ENCODE measurements around the gene FNDC3A.
A peak's percentile ranks its signal among the peaks of the same experiment; 100 is the strongest.

The FNDC3A gene

DNA sequence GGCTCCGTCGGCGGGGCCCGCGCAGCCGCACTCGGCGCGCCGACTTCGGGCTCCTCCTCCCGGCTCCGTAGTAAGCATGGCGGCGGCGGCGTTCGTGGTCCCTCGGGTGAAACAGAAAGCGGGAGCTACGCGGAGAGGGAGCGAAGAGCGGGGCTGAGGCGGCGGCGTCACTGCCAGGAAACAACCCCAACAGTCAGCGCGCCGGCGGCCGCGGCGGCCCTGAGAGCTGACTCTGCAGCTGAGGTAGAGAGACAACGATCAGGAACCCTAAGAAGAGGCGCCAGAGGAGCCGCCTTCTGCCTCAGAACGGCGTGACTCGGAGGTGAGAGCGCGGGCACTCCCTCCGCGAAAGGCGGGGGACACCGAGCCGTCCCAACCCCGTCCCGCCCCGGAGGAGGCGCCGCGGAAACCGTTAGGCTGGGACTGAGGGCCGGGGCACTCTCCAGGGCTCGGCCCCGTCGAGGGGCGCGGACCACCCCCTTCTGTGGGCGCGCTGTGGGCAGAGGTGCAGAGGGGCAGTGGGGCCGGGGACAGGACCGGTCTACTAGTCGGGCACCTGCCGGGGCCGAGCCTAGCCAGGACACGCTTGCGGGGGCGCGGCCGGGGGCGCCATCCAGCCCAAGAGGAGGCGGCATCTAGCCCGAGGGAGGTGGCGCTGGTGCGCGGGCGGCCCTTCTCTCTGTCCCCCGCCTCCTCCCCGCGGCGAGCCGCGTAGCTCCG is at the start of gene FNDC3A:
FNDC3A (plus strand) TSS at position 57 of the 720 bp plus-strand sequence. CDS start 30,279 bp downstream, outside the sequence.
- DNase-seq, result peak; percentile 78

DNA sequence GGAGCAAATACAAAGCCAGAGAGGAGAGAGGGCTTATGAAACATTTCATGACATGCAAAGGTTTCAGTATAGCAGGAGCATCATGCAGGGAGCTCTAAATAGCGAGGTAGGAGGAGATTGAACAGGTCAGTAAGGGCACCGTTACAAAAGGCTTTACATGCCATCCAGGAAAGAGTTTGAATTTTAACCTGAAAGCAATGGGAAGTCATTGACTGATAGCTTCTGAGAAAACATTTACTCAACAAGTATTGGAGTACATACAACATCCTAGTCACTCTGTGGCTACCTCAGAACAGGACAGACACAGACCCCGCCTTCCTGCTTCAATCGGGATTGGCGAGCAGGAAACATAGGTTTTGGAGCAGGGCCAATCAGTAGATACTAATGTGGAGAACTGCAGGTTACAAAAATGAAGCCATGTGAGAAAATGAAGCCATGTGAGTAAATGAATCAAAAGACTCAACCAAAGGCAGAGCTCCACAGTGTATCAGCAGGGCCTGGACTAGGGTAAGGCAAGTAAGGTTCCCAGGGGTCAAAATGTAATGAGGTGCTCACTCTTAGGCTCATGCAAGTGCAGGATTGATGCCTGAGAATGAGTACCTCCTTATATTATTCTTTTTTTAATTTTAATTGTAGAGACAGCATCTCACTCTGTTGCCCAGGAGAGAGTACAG is 46.8 kb upstream of the FNDC3A start:
- DNase-seq, result no peak

- no peak for DNase-seq
Measured at GRCh38 chr13:48930918-48931317, 44.8 kb upstream of the FNDC3A start.

GRCh38 chr13:48938308-48938943 is 37.3 kb upstream of the FNDC3A start:
- no peak for DNase-seq

DNA sequence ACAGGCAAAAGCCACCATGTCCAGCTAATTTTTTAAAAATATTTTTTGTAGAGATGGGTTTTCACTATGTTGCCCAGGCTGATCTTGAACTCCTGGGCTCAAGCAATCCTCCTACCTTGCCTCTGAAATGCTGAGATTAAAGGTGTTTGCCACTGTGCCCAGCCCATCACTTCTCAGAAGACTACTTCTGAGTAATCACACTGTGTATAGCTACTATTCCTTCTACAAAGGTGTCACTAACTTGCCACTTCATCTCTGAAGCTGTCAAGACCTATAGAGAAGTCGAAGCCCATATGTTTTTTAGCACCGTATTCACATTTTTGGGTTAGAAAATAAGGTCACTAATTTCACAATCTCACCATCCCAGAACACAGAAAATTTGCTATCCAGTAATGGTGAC is 36.0 kb upstream of the FNDC3A start:
- DNase-seq, result no peak

GRCh38 chr13:48942131-48942530 is 33.6 kb upstream of the FNDC3A start:
- peak; percentile 53 for DNase-seq

GRCh38 chr13:48944221-48944620 is 31.5 kb upstream of the FNDC3A start:
- DNase-seq, result peak; percentile 6

DNA sequence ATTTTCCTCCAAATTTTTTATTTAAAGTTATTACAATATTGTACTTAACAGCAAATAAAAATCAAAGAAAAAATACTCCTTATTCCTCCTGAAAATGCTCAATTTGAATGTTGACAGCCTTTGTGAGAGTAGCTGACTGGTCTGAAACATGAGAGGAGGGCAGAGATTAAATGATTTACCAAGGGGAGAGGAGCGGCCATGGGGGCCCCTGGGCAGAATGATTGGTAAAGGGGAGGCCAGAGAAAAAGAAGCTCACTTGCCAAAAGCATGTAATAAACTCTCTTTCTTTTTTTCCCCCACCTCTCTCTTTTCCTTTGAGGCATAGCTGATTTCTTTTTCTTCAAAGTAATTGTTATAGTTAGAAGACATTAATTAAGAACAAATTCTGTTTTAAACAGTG is 30.1 kb upstream of the FNDC3A start:
- DNase-seq, result no peak

DNA sequence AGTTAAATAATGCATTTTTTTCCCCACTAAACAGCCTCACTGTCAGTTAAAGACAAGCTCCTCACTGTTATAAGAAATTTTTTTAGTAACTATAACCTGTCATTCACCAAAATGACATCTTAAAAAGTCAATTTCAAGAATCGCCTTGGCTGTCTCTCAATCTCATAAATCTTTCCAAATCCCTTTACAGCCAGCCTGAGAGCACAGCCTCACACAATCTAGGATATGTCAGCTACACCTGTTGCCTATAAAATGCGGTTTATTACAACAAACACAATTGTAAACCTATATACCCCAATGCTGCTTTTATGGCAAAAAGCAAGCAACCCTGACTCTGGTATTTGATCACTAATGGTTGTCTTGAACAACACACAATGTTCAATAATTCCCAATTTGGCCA is 29.5 kb upstream of the FNDC3A start:
- no peak for DNase-seq

DNA sequence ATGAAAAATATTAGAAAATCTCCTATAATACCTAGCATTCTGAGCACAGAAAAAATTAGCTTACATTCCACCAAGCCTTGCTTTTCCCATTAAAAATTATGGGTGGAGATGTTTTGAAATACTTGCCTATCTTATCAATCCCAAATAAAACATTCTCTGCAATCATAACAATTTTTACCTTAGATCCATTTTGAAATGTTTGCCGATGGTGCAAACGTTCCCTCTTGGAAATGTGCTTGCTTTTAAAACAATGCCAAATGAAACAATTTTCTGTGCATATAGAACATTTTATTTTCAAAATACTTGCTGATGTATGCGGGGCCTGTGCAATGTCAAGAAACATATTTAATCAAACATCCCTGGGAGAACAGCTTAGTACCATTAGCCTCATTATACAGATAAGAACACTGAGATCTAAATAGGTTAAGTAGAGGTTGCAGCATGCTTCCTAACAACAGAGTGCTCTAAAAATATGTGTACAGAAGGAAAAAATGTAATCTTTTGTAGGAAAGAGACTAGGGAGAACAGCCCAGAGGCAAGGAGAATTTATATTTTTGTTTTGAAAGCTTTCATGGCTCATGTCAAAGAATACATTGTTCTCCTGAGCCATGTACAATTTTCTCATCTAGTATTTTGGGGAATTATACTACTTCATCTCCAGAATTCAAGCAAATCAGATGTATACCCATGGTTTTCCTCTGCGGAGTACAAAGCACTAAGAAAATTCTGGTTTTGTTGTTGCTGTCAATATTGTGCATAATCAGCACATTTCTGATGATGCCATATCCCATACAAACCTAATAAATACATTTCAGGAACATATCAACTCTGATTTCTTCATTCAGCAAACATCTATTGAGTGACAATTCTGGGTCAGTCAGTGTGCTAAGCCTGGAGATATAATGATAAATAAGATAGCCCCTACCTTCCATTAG is 25.9 kb upstream of the FNDC3A start:
- DNase-seq, result no peak

- peak; percentile 14 for DNase-seq
Measured at GRCh38 chr13:48950501-48950875, 25.2 kb upstream of the FNDC3A start.

DNA sequence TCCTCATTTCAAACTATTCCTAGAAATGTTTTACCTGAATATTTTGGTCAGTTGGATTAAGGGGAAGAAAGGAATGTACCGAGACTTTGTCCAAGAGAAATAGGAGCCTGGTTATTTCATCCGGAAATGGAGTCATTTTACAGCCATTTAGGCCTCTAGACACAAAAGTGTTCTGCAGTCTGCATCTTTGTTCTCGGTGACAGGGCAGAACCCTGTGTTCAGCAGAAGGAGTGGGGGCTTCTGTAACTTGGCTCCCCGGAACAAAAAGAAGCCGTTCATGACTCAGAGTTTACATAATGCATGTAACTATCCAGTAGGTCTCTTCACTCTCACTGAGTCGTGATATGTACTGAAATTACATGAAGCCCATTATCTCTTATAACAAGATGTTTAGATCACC is 21.6 kb upstream of the FNDC3A start:
- DNase-seq, result peak; percentile 31

DNA sequence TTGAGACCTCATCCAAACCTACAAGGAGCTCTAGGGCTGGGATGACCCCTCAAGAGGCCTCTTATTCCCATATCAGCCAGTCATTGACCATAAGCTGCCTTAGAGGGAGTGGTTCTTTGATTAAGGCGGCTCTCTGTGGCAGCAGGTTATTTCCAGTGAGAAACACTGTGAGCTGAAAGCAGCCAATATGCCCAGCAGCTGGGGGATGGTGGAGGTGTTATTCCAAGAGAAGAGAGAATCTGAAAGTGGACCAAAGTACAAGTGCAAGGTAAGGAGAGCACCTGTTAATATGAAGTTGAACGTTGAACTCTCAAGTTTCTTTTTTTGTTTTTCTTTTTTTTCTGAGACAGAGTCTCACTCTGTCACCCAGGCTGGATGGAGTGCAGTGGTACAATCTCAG is 20.2 kb upstream of the FNDC3A start:
- DNase-seq, result no peak

DNA sequence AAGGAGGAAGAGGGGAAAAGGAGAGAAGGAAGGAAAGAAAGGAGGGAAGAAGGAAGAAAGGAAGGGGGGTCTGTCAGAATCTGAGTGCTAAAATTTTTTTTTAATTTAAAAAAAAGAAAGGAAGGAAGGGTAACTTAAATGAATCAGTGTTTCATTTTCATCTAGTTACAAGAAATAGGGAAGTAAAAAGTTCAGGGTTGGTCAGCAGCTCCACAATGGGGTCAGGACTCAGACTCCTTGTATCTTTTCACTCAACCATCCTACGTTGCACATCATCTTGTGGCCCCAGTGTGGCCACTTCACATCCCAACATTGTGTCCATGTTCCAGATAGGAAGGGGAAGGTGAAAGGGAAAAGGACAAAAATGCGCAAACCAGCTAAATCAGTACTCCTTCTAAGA is 14.3 kb upstream of the FNDC3A start:
- no peak for DNase-seq

GRCh38 chr13:48962281-48962680 is 13.4 kb upstream of the FNDC3A start:
- no peak for DNase-seq

- DNase-seq, result no peak
Measured at GRCh38 chr13:48965736-48966135, 10.0 kb upstream of the FNDC3A start.

DNA sequence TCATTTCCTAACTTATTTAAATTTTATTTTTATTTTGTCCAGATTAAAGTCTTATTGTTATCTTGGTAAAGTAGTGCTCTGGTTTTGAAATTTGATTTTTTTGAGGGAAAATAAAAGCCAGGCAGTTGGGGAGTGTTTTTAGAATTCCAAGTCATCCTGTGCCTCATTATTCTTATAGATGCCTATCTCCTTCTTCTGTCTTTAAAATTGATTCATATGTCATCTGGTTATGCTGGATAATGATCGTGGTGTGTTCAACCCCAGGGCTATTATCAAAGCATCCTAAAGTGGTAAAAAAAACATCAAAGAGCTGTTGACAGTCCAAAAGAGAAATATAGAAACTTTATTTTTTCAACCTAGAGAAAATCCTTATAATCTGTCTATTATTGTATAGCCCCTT is 6.0 kb upstream of the FNDC3A start:
- DNase-seq, result no peak

DNA sequence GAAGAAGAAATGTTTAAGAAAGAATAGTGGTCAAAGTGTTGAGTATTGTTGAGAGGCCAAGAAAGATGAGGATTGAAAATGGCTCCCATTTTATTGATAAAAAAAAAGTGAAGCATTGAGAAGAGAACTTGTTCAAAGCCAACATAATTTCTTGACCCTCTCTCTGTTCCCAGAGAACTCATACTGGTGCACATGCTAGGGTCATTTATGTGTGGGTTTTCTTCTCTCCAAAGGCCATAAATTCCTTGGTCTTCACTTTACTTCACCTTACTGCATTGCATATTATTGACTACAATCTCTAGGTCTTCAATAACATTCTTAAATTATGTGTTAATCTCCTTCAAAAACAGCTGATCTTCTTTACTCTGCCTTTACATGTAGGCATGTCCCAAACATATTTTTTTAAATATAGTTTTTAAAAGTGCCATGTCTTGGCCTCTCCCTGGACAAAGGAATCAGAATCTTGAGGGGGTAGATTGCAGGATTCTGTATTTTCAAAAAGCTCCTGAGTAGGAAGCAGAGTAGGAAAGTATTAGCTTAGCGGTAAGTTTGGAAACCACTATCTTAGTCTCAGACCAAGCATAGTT is 1.8 kb upstream of the FNDC3A start:
- DNase-seq, result no peak

DNA sequence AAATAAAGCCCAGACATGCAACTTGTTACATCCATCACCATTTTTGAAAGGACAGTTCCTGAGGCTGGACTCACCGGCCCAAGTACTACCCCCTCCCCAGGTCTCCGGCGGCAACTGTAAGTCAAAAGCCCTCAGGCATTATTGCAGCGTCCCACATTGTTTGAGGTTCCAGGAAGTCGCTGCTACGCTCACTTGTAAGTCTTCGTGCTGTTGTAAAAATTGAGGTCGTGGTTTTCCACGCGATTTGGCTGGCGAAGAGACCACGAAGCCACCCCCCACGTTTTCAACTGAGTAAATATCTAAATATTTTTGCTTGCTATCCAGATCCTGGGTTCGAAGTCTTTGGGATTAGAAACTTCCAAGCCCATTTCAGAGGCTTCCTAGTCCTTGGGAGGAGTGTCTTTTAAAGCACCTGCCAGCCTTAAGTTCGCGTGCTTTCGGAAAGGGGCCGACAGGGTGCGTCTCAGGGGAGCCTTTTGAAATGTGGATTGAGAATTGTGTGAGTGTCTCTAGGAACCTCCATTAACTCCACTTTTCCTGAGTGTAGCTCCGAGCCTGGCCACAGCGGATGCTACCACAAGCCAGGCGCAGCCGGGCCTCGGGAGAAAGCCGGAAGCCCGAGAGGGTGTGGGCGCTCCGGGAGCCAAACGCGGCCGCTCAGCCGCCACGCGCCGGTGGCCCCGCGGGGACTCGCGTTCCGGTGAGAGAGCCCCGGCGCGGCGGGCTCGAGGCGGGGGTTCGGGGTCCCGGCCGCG is 434 bp upstream of the FNDC3A start:
- peak; percentile 61 for DNase-seq

DNA sequence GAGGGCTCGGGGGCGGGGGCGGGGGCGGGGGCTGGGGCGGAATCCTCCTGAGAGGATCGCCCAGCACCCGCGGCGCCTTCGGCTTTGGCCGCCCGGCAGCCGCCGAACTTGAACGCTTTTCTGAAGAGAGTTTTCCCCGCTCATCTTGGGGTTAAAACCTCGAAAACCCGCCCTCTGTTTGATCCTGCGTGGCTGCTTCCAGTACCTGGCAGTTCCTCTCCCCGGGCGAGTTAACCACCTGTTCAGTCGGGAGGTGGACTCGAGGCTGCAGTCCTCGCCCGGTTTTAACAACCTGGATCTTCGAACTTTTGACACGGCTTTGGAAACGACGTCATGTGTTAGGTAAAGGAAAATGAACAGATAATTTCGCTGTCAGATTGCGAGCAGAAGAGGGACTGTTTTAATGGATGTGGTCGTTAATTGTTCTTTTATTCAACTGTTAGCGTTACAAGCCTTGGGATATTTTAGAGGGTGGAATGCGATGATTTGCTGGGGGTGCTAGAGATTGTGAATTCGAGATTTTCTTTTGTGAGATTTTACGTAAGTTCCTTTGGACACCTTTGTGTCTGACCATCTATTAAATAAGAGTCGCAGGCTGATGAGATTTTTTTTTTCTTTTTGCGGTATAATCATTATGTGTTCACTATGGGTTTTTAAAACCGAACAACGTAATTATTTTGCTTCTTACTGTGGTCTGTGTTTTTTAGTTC is 1.0 kb downstream of the FNDC3A start:
- no peak for DNase-seq

- no peak for DNase-seq
Measured at GRCh38 chr13:48977286-48977625, 1.5 kb downstream of the FNDC3A start.

Measured in fibroblast of skin of right quadriceps (primary cell).